Mesothelial cell of epicardium (in vitro differentiated cells): ENCODE results near the gene CAP2. TPM values are rescaled to one million over a fixed set of nuclear protein-coding genes. Genes with fewer than 3 reads are reported as not detected.
A peak's percentile ranks its signal among the peaks of the same experiment; 100 is the strongest.
"Not testable (repeated sequence)": the region's sequence is repeated elsewhere in the genome, so short reads cannot be mapped to it uniquely, and the experiment has no call there.

Source experiments
- DNase-seq, 2 experiments: peaks; one replicate each; pipeline ENCODE4 v3.0.0; 2021; ENCODE audit warnings: low spot score in 2 of 2; ENCODE audit not compliant: unreplicated experiment in 2 of 2
- H3K27ac Mint-ChIP-seq: 2 replicates; pipeline ENCODE4 v1.8.0; 2021; ENCODE audit warnings: mixed read lengths
- H3K27me3 Mint-ChIP-seq: 2 replicates; pipeline ENCODE4 v1.8.0; 2021; ENCODE audit warnings: low read depth, mixed read lengths
- H3K36me3 Mint-ChIP-seq: 2 replicates; pipeline ENCODE4 v1.8.0; 2021; ENCODE audit warnings: mixed read lengths
- H3K4me1 Mint-ChIP-seq: 2 replicates; pipeline ENCODE4 v1.8.0; 2021; ENCODE audit warnings: mixed read lengths
- H3K4me3 Mint-ChIP-seq: 2 replicates; pipeline ENCODE4 v1.8.0; 2021; ENCODE audit warnings: mild to moderate bottlenecking, moderate library complexity, mixed read lengths
- H3K9me3 Mint-ChIP-seq: 2 replicates; pipeline ENCODE4 v1.8.0; 2021; ENCODE audit warnings: mixed read lengths
- CTCF ChIP-seq: fragments of 200-600 bp; sonication (generic); IDR thresholded peaks from one replicate; pipeline ENCODE4 v1.5.0; 2021; ENCODE audit warnings: antibody characterized with exemption; ENCODE audit not compliant: unreplicated experiment
- total RNA-seq: library from RNA; stranded (reverse); gene quantifications from 3 replicates; pipeline ENCODE4 v1.2.1, GENCODE V29; 2021

CAP2 gene
- total RNA-seq, 1 donor from 2014 or later = 15.0 TPM

GRCh38 chr6:17397764-17398194, 4.4 kb downstream of the CAP2 start:
- H3K4me3 Mint-ChIP-seq = no peak overlapping the region
- no peak for TF ChIP-seq CTCF
- H3K9me3 Mint-ChIP-seq = peaks cover 10% of the 10 kb centered on the region
- H3K27me3 Mint-ChIP-seq = no peaks in the 10 kb centered on the region
- H3K27ac Mint-ChIP-seq = peak overlapping the region; percentile 32
- DNase-seq = no peak
- H3K4me1 Mint-ChIP-seq = peaks cover 16% of the 10 kb centered on the region
- H3K36me3 Mint-ChIP-seq = peaks cover 15% of the 10 kb centered on the region

- peaks cover 20% of the 10 kb centered on the region for H3K36me3 Mint-ChIP-seq
- not testable (repeated sequence) for H3K9me3 Mint-ChIP-seq, H3K4me1 Mint-ChIP-seq, DNase-seq, H3K27ac Mint-ChIP-seq, H3K4me3 Mint-ChIP-seq, H3K27me3 Mint-ChIP-seq
Observed at GRCh38 chr6:17405181-17405943, 12.0 kb downstream of the CAP2 start.

DNA sequence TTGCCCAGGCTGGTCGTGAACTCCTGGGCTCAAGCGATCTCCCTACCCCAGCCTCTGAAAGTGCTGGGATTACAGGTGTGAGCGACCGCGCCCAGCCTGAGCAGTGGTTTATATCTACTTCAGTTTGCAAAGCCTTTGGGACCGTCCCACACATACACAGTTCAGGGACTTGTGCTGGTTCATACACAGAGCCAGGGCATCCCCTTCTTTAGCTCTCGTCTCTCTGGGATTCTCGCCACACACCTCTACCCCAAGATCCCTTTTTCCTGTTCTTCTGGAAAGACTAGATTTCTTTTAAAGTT, 12.5 kb downstream of the CAP2 start:
- Mint-ChIP-seq H3K9me3 (peaks cover 9% of the 10 kb centered on the region), H3K36me3 (peaks cover 20% of the 10 kb centered on the region), H3K4me3 (no peak overlapping the region), H3K27me3 (no peaks in the 10 kb centered on the region), H3K4me1 (peaks cover 3% of the 10 kb centered on the region), H3K27ac (no peak overlapping the region)
- DNase-seq = no peak
- no peak for TF ChIP-seq CTCF

GRCh38 chr6:17408081-17408480, 14.7 kb downstream of the CAP2 start:
- H3K4me3 Mint-ChIP-seq = no peak overlapping the region
- H3K36me3 Mint-ChIP-seq = peaks cover 19% of the 10 kb centered on the region
- no peak for DNase-seq
- peak overlapping the region; percentile 66 for H3K27ac Mint-ChIP-seq
- TF ChIP-seq CTCF = no peak
- peaks cover 11% of the 10 kb centered on the region for H3K9me3 Mint-ChIP-seq
- no peaks in the 10 kb centered on the region for H3K27me3 Mint-ChIP-seq
- H3K4me1 Mint-ChIP-seq = peaks cover 3% of the 10 kb centered on the region

- TF ChIP-seq CTCF = no peak
- H3K9me3 Mint-ChIP-seq = peaks cover 14% of the 10 kb centered on the region
- H3K4me1 Mint-ChIP-seq = peaks cover 3% of the 10 kb centered on the region
- H3K27me3 Mint-ChIP-seq = no peaks in the 10 kb centered on the region
- no peak overlapping the region for H3K4me3 Mint-ChIP-seq
- H3K36me3 Mint-ChIP-seq = peaks cover 19% of the 10 kb centered on the region
- no peak for DNase-seq
- no peak overlapping the region for H3K27ac Mint-ChIP-seq
Observed at GRCh38 chr6:17410281-17410680, 16.9 kb downstream of the CAP2 start.

- no peak for TF ChIP-seq CTCF
- DNase-seq = no peak
- Mint-ChIP-seq H3K27me3 (no peaks in the 10 kb centered on the region), H3K4me3 (no peak overlapping the region), H3K27ac (no peak overlapping the region), H3K36me3 (peaks cover 11% of the 10 kb centered on the region), H3K4me1 (peaks cover 16% of the 10 kb centered on the region), H3K9me3 (peaks cover 9% of the 10 kb centered on the region)
Observed at GRCh38 chr6:17413313-17413750, 19.9 kb downstream of the CAP2 start.

DNA sequence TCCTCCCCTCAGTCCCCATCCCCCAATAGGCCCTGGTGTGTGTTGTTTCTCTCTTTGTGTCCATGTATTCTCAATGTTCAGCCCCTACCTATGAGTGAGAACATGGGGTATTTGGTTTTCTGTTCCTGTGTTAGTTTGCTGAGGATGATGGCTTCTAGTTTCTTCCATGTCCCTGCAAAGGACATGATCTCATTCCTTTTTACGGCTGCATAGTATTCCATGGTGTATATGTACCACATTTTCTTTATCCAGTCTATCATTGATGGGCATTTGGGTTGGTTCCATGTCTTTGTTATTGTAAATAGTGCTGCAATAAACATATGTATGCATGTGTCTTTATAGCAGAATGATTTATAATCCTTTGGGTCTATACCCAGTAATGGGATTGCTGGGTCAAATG, 21.0 kb downstream of the CAP2 start:
- not testable (repeated sequence) for H3K27me3 Mint-ChIP-seq, DNase-seq, H3K27ac Mint-ChIP-seq, H3K4me3 Mint-ChIP-seq, H3K9me3 Mint-ChIP-seq
- H3K36me3 Mint-ChIP-seq = peaks cover 11% of the 10 kb centered on the region
- peaks cover 25% of the 10 kb centered on the region for H3K4me1 Mint-ChIP-seq
